HepG2 (cell line): Measurements from ENCODE around the gene GSK3A. TPM values are rescaled to one million over a fixed set of nuclear protein-coding genes. Genes with fewer than 3 reads are reported as not detected.

Experiments used
- ATAC-seq: fragments of 200-7000 bp; cut with Tn5 transposase; 3 replicates; pipeline ENCODE4 v1.9.1; 2020; ENCODE audit warnings: mild to moderate bottlenecking, moderate library complexity
- BruUV-seq: library from RNA; stranded (reverse); fragments of 400-500 nt; replicated peaks from 2 replicates; lab custom pipeline; 2021; lab: Mats Ljungman, UMichigan
- CTCF ChIA-PET: fragments of 300-600 bp; formaldehyde crosslinking; extraction: SDS; loops from one replicate; lab custom pipeline; 2021; ENCODE audit warnings: low total read pairs, inconsistent platforms, low intra/inter-chr PET ratio; lab: Yijun Ruan, JAX
- POLR2A ChIA-PET: fragments of 350-600 bp; sonication (Branson Sonifier 250); formaldehyde crosslinking; loops from one replicate; lab custom pipeline; 2020; ENCODE audit warnings: antibody characterized with exemption, inconsistent platforms; lab: Yijun Ruan, JAX
- DNase-seq: peaks from one replicate; pipeline ENCODE4 v3.0.0-alpha.2; 2015; ENCODE audit warnings: low spot score
- FAIRE-seq: peaks from 3 replicates; lab custom pipeline; 2011; peaks lifted over from hg19 to GRCh38; lab: Jason Lieb, UNC
- H2AFZ ChIP-seq: one replicate; pipeline ENCODE4 v1.6.1; 2011; ENCODE audit warnings: low read length, inconsistent platforms
- H3K27ac ChIP-seq: fragments of 300-600 bp; 3 replicates; pipeline ENCODE4 v1.8.0; 2011; ENCODE audit warnings: mixed run types, mild to moderate bottlenecking, mixed read lengths, low read length, inconsistent platforms; ENCODE audit not compliant: insufficient read depth; ENCODE audit errors: extremely low read length
- H3K27me3 ChIP-seq, 2 experiments: fragments of 200-600 bp in 1 of 2; 2 replicates in 1 of 2; 3 replicates in 1 of 2; pipeline versions ENCODE4 v1.6.0 to v1.8.0; 2011; ENCODE audit warnings: low read length in 2 of 2, mild to moderate bottlenecking in 2 of 2, moderate library complexity in 2 of 2, inconsistent platforms in 1 of 2; ENCODE audit not compliant: insufficient read depth in 2 of 2, control insufficient read depth in 1 of 2
- H3K36me3 ChIP-seq, 2 experiments: fragments of 200-600 bp in 1 of 2; replicated peaks in 1 of 2; 2 replicates in 1 of 2; 3 replicates in 1 of 2; pipeline versions ENCODE4 v1.5.1 to v1.8.0; 2011; ENCODE audit warnings: low read length in 2 of 2, inconsistent platforms in 1 of 2; ENCODE audit not compliant: insufficient read depth in 2 of 2, control insufficient read depth in 1 of 2
- H3K4me1 ChIP-seq: 2 replicates; pipeline ENCODE4 v1.5.1; 2012; ENCODE audit warnings: low read length, inconsistent platforms; ENCODE audit not compliant: insufficient read depth
- H3K4me2 ChIP-seq: 2 replicates; pipeline ENCODE4 v1.6.0; 2011; ENCODE audit warnings: low read depth, low read length, inconsistent platforms
- H3K4me3 ChIP-seq, 3 experiments: fragments of 200-600 bp in 1 of 3; sonication (generic), shearing (Covaris generic) in 1 of 3; replicated peaks in 1 of 3; 2 replicates each; pipeline ENCODE4 v1.5.1; 2011 to 2016; ENCODE audit warnings: low read length in 3 of 3, inconsistent platforms in 2 of 3, low read depth in 2 of 3, mild to moderate bottlenecking in 2 of 3, control low read depth in 1 of 3, mixed read lengths in 1 of 3; ENCODE audit not compliant: insufficient read depth in 1 of 3
- H3K79me2 ChIP-seq: one replicate; pipeline ENCODE4 v1.6.1; 2011; ENCODE audit warnings: low read length, inconsistent platforms; ENCODE audit not compliant: insufficient read depth
- H3K9ac ChIP-seq: 2 replicates; pipeline ENCODE4 v1.6.0; 2011; ENCODE audit warnings: mild to moderate bottlenecking, low read depth, low read length, inconsistent platforms; ENCODE audit not compliant: insufficient read depth
- H3K9me3 ChIP-seq: 2 replicates; pipeline ENCODE4 v1.5.1; 2012; ENCODE audit warnings: mild to moderate bottlenecking, low read length
- H4K20me1 ChIP-seq: 2 replicates; pipeline ENCODE4 v1.6.0; 2011; ENCODE audit warnings: inconsistent platforms, mild to moderate bottlenecking, low read length, moderate library complexity; ENCODE audit not compliant: insufficient read depth
- JARID2 ChIP-seq: sonication (generic); formaldehyde crosslinking; IDR thresholded peaks from 2 replicates; pipeline ENCODE4 v1.8.1; 2023; ENCODE audit warnings: missing genetic modification reagents, inconsistent platforms; ENCODE audit not compliant: insufficient replicate concordance
- RBFOX2 ChIP-seq: fragments of 200-400 bp; formaldehyde crosslinking; IDR thresholded peaks from 2 replicates; pipeline ENCODE4 v1.6.1; 2017; ENCODE audit warnings: low read depth, mild to moderate bottlenecking, low read length
- RBM22 ChIP-seq: fragments of 200-400 bp; formaldehyde crosslinking; optimal IDR thresholded peaks from 2 replicates; pipeline ENCODE3; 2017; ENCODE audit warnings: mild to moderate bottlenecking, low read length, moderate library complexity
- SOX6 ChIP-seq, 2 experiments: fragments of 450-650 bp in 1 of 2; sonication (generic) in 1 of 2; formaldehyde crosslinking in 1 of 2; IDR thresholded peaks; 2 replicates each; pipeline versions ENCODE4 v1.4.0 to v1.6.1; 2017 to 2020; ENCODE audit warnings: antibody characterized with exemption in 1 of 2, mild to moderate bottlenecking in 1 of 2, missing genetic modification reagents in 1 of 2
- ZNF839 ChIP-seq: sonication (generic); formaldehyde crosslinking; IDR thresholded peaks from 2 replicates; pipeline ENCODE4 v1.4.0; 2020; ENCODE audit warnings: missing genetic modification reagents, mild to moderate bottlenecking, borderline replicate concordance
- WGBS: methylation state at CpG from one replicate; pipeline ENCODE4 v1.1.6; 2017; ENCODE audit warnings: low lambda C conversion rate; 5-methylcytosine and 5-hydroxymethylcytosine counted together
- in situ Hi-C: cut with HindIII; loops from 2 replicates; pipeline ENCODE4 v1.10.0; 2017; ENCODE audit warnings: low pct_unique_long_range_greater_than_20kb; ENCODE audit not compliant: extremely low pct_ligation_motif_present
- intact Hi-C: fragments of 100-400 bp; cut with micrococcal nuclease; formaldehyde crosslinking; loops from one replicate; pipeline ENCODE4 v1.10.0; 2022; ENCODE audit not compliant: unreplicated experiment
- polyA plus RNA-seq, 8 experiments: library from polyadenylated mRNA; depleted of rRNA in 3 of 8; stranded (reverse) in 7 of 8; unstranded in 1 of 8; fragments of >200 nt; fragmentation: Illumina TruSeq in 4 of 8; extraction: Trizol in 4 of 8; gene quantifications; 2 replicates each; pipeline versions ENCODE4 v1.2.1 to v1.2.3, GENCODE V29; 2011 to 2016; ENCODE audit warnings: low read depth in 4 of 8, missing spikeins in 1 of 8, mixed read lengths in 1 of 8; ENCODE audit not compliant: insufficient read depth in 1 of 8
- total RNA-seq, 5 experiments: library from RNA; depleted of rRNA; stranded (reverse); fragments of >200 nt; fragmentation: Illumina TruSeq; extraction: Trizol; gene quantifications; 2 replicates each; pipeline ENCODE4 v1.2.3, GENCODE V29; 2016; ENCODE audit warnings: low read depth in 1 of 5
- TF ChIP-seq, protein P1 (sequence below): sonication (generic); formaldehyde crosslinking; IDR thresholded peaks from 2 replicates; pipeline ENCODE4 v1.5.0; 2020; ENCODE audit warnings: missing genetic modification reagents

GSK3A gene
- total and polyA plus RNA-seq, 2 of the 13 experiments (the other 11 are each of a cell fraction or from before 2014, with no cell fraction given), result 16.9 to 52.5 TPM

DNA sequence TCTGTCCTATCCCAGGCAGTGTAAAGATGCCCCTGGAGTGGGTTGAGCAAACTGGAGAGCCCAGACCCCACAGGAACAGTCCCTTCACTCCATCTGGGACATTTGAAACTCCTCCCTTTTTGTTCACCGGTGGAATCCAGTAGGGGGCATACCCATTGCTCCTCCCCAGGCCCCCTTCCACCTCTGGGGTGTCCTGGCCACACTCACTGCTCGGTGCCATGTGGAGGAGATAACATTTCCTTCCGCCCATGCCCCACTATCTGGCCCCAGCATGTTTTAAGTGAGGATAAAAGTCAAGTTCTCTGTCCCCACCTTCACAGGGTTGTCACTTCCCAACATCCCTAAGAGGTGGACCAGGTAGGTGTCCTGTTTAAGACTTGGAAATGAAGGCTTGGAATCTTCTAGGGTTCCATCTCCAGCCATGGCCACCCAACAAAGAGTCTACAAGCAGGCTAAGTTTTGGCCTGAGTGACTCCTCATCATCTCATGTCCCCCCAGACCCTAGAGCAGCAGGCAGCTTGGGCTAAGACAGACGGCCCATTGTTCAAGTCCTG lies 13.0 kb downstream of the GSK3A start:
- in situ Hi-C loops (no loop called here), intact Hi-C loops (no loop called here)
- CTCF ChIA-PET, result interaction anchor here (0.8 kb wide), 1 partner anchor 61 kb away, joined by 3 read pairs; no protein-coding TSS in a partner anchor
- no peak overlapping the region for H3K27ac ChIP-seq
- ATAC-seq, result peak; percentile 31
- BruUV-seq, result no TSS peak
- no peaks in the 10 kb centered on the region for H3K9me3 ChIP-seq
- 92% methylated on average over 4 of the region's 4 CpGs for WGBS
- TF ChIP-seq, protein P1, sequence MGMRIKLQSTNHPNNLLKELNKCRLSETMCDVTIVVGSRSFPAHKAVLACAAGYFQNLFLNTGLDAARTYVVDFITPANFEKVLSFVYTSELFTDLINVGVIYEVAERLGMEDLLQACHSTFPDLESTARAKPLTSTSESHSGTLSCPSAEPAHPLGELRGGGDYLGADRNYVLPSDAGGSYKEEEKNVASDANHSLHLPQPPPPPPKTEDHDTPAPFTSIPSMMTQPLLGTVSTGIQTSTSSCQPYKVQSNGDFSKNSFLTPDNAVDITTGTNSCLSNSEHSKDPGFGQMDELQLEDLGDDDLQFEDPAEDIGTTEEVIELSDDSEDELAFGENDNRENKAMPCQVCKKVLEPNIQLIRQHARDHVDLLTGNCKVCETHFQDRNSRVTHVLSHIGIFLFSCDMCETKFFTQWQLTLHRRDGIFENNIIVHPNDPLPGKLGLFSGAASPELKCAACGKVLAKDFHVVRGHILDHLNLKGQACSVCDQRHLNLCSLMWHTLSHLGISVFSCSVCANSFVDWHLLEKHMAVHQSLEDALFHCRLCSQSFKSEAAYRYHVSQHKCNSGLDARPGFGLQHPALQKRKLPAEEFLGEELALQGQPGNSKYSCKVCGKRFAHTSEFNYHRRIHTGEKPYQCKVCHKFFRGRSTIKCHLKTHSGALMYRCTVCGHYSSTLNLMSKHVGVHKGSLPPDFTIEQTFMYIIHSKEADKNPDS (CRISPR knock-in tag), result no peak
- TF ChIP-seq SOX6 (IDR thresholded peaks at IDR 0.05) (no peak), SOX6 (CRISPR knock-in tag; IDR thresholded peaks at IDR 0.05) (no peak), RBM22 (peak; percentile 87), ZNF839 (no peak), RBFOX2 (0 out of 2 replicates have a peak, but pooled peaks have one; percentile 22), JARID2 (CRISPR knock-in tag) (no peak)
- FAIRE-seq, result no peak
- H3K79me2 ChIP-seq, result peaks cover 3% of the 10 kb centered on the region
- DNase-seq, result no peak
- H3K4me3 ChIP-seq, result no peak overlapping the region
- H3K9ac ChIP-seq, result no peak overlapping the region
- H3K4me2 ChIP-seq, result no peak overlapping the region
- H3K4me1 ChIP-seq, result peaks cover 37% of the 10 kb centered on the region
- peaks cover 30 to 68% of the 10 kb centered on the region in 2 experiments for H3K36me3 ChIP-seq
- H2AFZ ChIP-seq, result no peak overlapping the region
- no peaks in the 10 kb centered on the region for H3K27me3 ChIP-seq
- peaks cover 6% of the 10 kb centered on the region; the same call in 1 of the 2 replicates for H4K20me1 ChIP-seq
- POLR2A ChIA-PET, result interaction anchor here (1.1 to 3.0 kb wide), 3 partner anchors 10 to 18 kb away, joined by 3 to 13 read pairs (median 3); partner anchors contain the start of gene GSK3A
